Neural progenitor cell (in vitro differentiated cells): ENCODE data around the gene RAB13. TPM values are rescaled to one million over a fixed set of nuclear protein-coding genes. Genes with fewer than 3 reads are reported as not detected.
A peak's percentile ranks its signal among the peaks of the same experiment; 100 is the strongest.
"Not testable (repeated sequence)": the region's sequence is repeated elsewhere in the genome, so short reads cannot be mapped to it uniquely, and the experiment has no call there.

Source experiments
- DNase-seq: peaks from one replicate; pipeline ENCODE4 v3.0.0-alpha.2; 2016; ENCODE audit warnings: low spot score
- H2AFZ ChIP-seq: fragments of 200-600 bp; sonication (generic); replicated peaks from 2 replicates; pipeline ENCODE4 v1.6.1; 2016; ENCODE audit warnings: antibody characterized with exemption
- H3F3A ChIP-seq: fragments of 200-600 bp; sonication (generic); 2 replicates; pipeline ENCODE4 v1.6.1; 2016; ENCODE audit warnings: antibody characterized with exemption, low read depth
- H3K27ac ChIP-seq: fragments of 200-600 bp; sonication (generic); 2 replicates; pipeline ENCODE4 v1.5.1; 2016; ENCODE audit warnings: mild to moderate bottlenecking
- H3K27me3 ChIP-seq: fragments of 200-600 bp; sonication (generic); 2 replicates; pipeline ENCODE4 v1.6.1; 2016; ENCODE audit warnings: mild to moderate bottlenecking, moderate library complexity
- H3K36me3 ChIP-seq: fragments of 200-600 bp; sonication (generic); 2 replicates; pipeline ENCODE4 v1.5.1; 2016
- H3K4me1 ChIP-seq: fragments of 200-600 bp; sonication (generic); 2 replicates; pipeline ENCODE4 v1.6.1; 2016; ENCODE audit warnings: mixed run types
- H3K4me2 ChIP-seq: fragments of 200-600 bp; sonication (generic); 2 replicates; pipeline ENCODE4 v1.6.1; 2016
- H3K4me3 ChIP-seq: fragments of 200-600 bp; sonication (generic); 2 replicates; pipeline ENCODE4 v1.5.1; 2016
- H3K79me2 ChIP-seq: fragments of 200-600 bp; sonication (generic); 2 replicates; pipeline ENCODE4 v1.6.1; 2016; ENCODE audit warnings: low read depth
- H3K9ac ChIP-seq: fragments of 200-600 bp; sonication (generic); 2 replicates; pipeline ENCODE4 v1.6.1; 2016
- H3K9me3 ChIP-seq: fragments of 200-600 bp; sonication (generic); 2 replicates; pipeline ENCODE4 v1.5.1; 2016; ENCODE audit warnings: low read depth
- H4K20me1 ChIP-seq: fragments of 200-600 bp; sonication (generic); 2 replicates; pipeline ENCODE4 v1.6.1; 2016; ENCODE audit warnings: low read depth
- H3K27ac Mint-ChIP-seq: 3 replicates; pipeline ENCODE4 v1.8.0; 2021; ENCODE audit warnings: mixed read lengths
- H3K27me3 Mint-ChIP-seq: 2 replicates; pipeline ENCODE4 v1.8.0; 2022; ENCODE audit warnings: low read depth, mild to moderate bottlenecking, inconsistent platforms, moderate library complexity, mixed read lengths; ENCODE audit not compliant: insufficient read depth
- H3K36me3 Mint-ChIP-seq: 3 replicates; pipeline ENCODE4 v1.8.0; 2021; ENCODE audit warnings: mixed read lengths
- H3K4me1 Mint-ChIP-seq: 3 replicates; pipeline ENCODE4 v1.8.0; 2021; ENCODE audit warnings: mixed read lengths
- H3K4me3 Mint-ChIP-seq: 3 replicates; pipeline ENCODE4 v1.8.0; 2021; ENCODE audit warnings: mild to moderate bottlenecking, moderate library complexity, mixed read lengths
- H3K9me3 Mint-ChIP-seq: 3 replicates; pipeline ENCODE4 v1.8.0; 2020; ENCODE audit warnings: mixed read lengths
- CTCF ChIP-seq: fragments of 200-600 bp; sonication (generic); IDR thresholded peaks from 2 replicates; pipeline ENCODE4 v1.5.1; 2017; ENCODE audit warnings: antibody characterized with exemption, mild to moderate bottlenecking
- EZH2 ChIP-seq: fragments of 200-600 bp; sonication (generic); IDR thresholded peaks from 2 replicates; pipeline ENCODE4 v1.6.1; 2017; ENCODE audit warnings: antibody characterized with exemption, mild to moderate bottlenecking, moderate library complexity
- EZH2phosphoT487 ChIP-seq: fragments of 200-600 bp; sonication (generic); IDR thresholded peaks from 2 replicates; pipeline ENCODE4 v1.6.1; 2017; ENCODE audit warnings: antibody characterized with exemption
- total RNA-seq: library from RNA; depleted of rRNA; stranded (reverse); fragments of >200 nt; gene quantifications from 2 replicates; pipeline ENCODE4 v1.2.3, GENCODE V29; 2015; ENCODE audit warnings: low replicate concordance

Gene RAB13
- total RNA-seq: 14.3 and 15.1 TPM in 2 replicates

GRCh38 chr1:153985941-153986761, at the start of gene RAB13:
TSS of gene RAB13 (minus strand) at chr1:153986339. CDS start at chr1:153986236, 103 bp downstream.
- peak within 1 kb of the TSS; percentile 73 for H3K4me3 ChIP-seq
- H3K4me2 ChIP-seq: peak within 1 kb of the TSS; percentile 93
- peaks cover 10% of the 10 kb centered on the region for H3K4me1 ChIP-seq
- H4K20me1 ChIP-seq: peaks cover 3% of the 10 kb centered on the region
- peaks cover 14% of the 10 kb centered on the region for H3K79me2 ChIP-seq
- peak; percentile 92 for DNase-seq
- peak within 1 kb of the TSS; percentile 85 for H2AFZ ChIP-seq
- peaks cover 21% of the 10 kb centered on the region for H3F3A ChIP-seq
- H3K27ac ChIP-seq: no peak within 1 kb of the TSS
- Mint-ChIP-seq H3K4me1 (peaks cover 21% of the 10 kb centered on the region), H3K9me3 (no peaks in the 10 kb centered on the region), H3K4me3 (peak within 1 kb of the TSS; percentile 95), H3K27ac (peak within 1 kb of the TSS; percentile 94), H3K36me3 (peaks cover 13% of the 10 kb centered on the region), H3K27me3 (peaks cover 7% of the 10 kb centered on the region)
- TF ChIP-seq EZH2phosphoT487: no peak
- no peak for TF ChIP-seq CTCF
- no peak for TF ChIP-seq EZH2
- H3K9ac ChIP-seq: peak within 1 kb of the TSS; percentile 10
- no peaks in the 10 kb centered on the region for H3K36me3 ChIP-seq
- no peaks in the 10 kb centered on the region for H3K9me3 ChIP-seq
- no peaks in the 10 kb centered on the region for H3K27me3 ChIP-seq

GRCh38 chr1:154033697-154034096, 47.6 kb upstream of the RAB13 start:
- not testable (repeated sequence) for H3K9me3 ChIP-seq, H3K27me3 ChIP-seq, H3F3A ChIP-seq, H3K27ac ChIP-seq, H3K27me3 Mint-ChIP-seq, H3K4me1 ChIP-seq, H3K36me3 Mint-ChIP-seq, H3K36me3 ChIP-seq, H3K79me2 ChIP-seq, H3K4me2 ChIP-seq, DNase-seq, H3K4me3 Mint-ChIP-seq, H3K4me1 Mint-ChIP-seq, H3K4me3 ChIP-seq, H4K20me1 ChIP-seq, H3K9me3 Mint-ChIP-seq, H2AFZ ChIP-seq, H3K9ac ChIP-seq, H3K27ac Mint-ChIP-seq

GRCh38 chr1:154019940-154020339, 33.8 kb upstream of the RAB13 start:
- TF ChIP-seq CTCF: no peak
- no peak for TF ChIP-seq EZH2phosphoT487
- no peak for TF ChIP-seq EZH2
- Histone ChIP-seq H3K9ac (no peak overlapping the region), H3K4me3 (no peak overlapping the region), H3K9me3 (no peaks in the 10 kb centered on the region), H2AFZ (no peak overlapping the region), H3K36me3 (no peaks in the 10 kb centered on the region), H3K79me2 (no peaks in the 10 kb centered on the region), H3F3A (no peaks in the 10 kb centered on the region), H3K27ac (no peak overlapping the region), H3K27me3 (no peaks in the 10 kb centered on the region), H3K4me2 (no peak overlapping the region), H3K4me1 (no peaks in the 10 kb centered on the region), H4K20me1 (no peaks in the 10 kb centered on the region)
- peaks cover 6% of the 10 kb centered on the region for H3K27me3 Mint-ChIP-seq
- no peaks in the 10 kb centered on the region for H3K36me3 Mint-ChIP-seq
- H3K4me1 Mint-ChIP-seq: no peaks in the 10 kb centered on the region
- no peak for DNase-seq
- H3K4me3 Mint-ChIP-seq: no peak overlapping the region
- H3K9me3 Mint-ChIP-seq: no peaks in the 10 kb centered on the region
- H3K27ac Mint-ChIP-seq: no peak overlapping the region

GRCh38 chr1:154019269-154019668, 33.1 kb upstream of the RAB13 start:
- Histone ChIP-seq H3K79me2 (no peaks in the 10 kb centered on the region), H4K20me1 (no peaks in the 10 kb centered on the region), H2AFZ (no peak overlapping the region), H3K36me3 (no peaks in the 10 kb centered on the region), H3K9me3 (no peaks in the 10 kb centered on the region), H3K4me3 (no peak overlapping the region), H3K4me2 (no peak overlapping the region), H3K4me1 (no peaks in the 10 kb centered on the region), H3F3A (no peaks in the 10 kb centered on the region), H3K27me3 (no peaks in the 10 kb centered on the region), H3K27ac (no peak overlapping the region), H3K9ac (no peak overlapping the region)
- H3K4me1 Mint-ChIP-seq: no peaks in the 10 kb centered on the region
- peaks cover 6% of the 10 kb centered on the region for H3K27me3 Mint-ChIP-seq
- no peak overlapping the region for H3K27ac Mint-ChIP-seq
- no peak for TF ChIP-seq EZH2
- TF ChIP-seq EZH2phosphoT487: no peak
- TF ChIP-seq CTCF: no peak
- no peak for DNase-seq
- no peaks in the 10 kb centered on the region for H3K9me3 Mint-ChIP-seq
- no peaks in the 10 kb centered on the region for H3K36me3 Mint-ChIP-seq
- H3K4me3 Mint-ChIP-seq: no peak overlapping the region
